OCI-M2 (cell line): ENCODE measurements around the gene CACNA2D1.

Experiments
- DNase-seq: peaks from one replicate; lab custom pipeline; 2025; ENCODE audit not compliant: unreplicated experiment; lab: John Stamatoyannopoulos, UW

The CACNA2D1 gene

DNA sequence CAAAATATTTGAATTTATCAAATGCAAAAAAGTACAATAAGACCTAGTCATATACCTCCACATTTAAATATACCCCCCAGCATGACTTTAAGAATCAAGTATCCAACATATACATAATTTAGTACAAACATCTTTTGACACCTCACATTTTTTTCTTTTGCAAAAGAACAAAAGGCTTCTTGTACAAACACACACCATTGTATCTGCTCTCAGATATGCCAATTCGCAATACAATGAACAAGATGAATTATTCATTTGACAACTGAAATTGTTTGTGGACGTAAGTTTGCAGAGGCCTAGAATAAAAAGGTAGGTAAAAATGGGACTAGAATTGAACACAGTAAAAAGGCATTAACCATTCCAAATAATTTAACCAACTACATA, 154.4 kb downstream of the CACNA2D1 start:
- DNase-seq, result no peak

DNA sequence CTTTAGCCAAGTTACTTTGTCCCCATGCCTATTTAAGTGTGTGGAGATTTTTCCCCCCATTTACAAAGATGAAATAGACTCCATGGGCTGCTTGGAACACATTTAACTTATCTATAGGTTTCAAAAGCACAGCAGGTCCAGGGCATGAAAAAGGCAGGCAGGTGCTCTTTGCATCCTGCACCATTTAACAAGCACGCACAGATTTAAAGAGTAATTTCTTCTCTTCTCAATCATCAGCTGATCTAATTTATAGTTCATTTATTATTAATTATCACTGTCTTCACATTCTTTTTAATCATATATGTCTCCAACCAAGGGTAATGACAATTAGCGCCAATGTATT, 156.8 kb downstream of the CACNA2D1 start:
- DNase-seq, result no peak

DNA sequence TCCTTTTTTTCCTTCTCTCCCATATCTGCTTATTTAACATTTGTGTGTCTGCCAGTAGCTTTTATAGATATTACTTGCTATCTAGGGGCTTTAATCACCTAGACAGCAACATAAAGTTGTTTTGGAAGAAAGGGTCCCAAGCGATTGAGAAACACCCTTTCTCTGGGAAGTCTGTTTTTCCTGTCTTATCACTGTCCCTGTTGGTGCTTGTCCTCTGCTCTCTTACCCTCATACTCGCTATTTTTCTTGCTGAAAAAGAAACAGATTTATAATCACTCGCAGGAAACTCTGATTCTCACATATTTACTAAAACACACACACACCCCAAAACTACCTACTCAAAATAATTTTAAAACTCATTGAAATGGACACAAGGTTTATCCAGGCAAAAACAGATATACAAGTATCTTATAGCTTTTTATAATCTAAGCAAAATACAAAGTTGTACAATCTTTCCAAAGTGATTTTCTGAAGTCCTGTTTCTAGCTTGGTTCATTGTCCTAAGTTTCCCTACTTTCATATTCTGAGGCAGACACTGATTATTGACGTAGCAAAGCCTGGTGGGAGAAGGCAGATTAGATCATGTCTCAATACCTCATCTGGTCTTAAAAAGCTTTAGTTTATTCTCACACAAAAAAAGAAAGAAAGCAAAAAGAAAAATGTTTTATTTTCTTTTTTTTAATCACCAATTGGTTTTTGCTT, 157.3 kb downstream of the CACNA2D1 start:
- no peak for DNase-seq

DNA sequence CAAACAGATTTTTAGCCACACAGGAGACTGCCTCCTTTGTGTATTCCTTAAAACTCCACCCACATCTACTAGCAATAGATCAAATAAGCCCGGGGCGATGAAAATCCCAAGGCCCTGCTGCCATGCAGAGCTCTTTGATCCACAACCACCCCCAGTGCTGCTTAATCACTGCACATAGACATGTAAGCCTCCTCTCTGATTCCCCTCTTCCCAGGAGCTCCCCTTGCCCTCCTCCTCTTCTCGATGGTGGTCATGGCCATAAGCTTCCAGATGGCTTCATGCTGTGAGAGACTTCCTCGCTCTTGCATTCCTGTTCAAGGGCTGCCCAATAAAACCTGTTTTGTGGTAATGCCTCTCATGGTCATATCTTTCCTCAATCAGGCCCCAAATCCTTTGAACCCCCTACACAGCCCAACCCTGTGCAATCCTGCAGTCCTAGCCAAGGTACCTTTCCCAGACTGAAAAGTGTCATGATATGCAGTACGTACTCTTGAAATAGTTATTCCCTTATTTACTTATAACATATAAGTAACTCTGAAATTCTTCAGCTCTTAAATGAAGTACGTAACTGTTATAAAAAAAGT, 158.5 kb downstream of the CACNA2D1 start:
- DNase-seq, result no peak

DNA sequence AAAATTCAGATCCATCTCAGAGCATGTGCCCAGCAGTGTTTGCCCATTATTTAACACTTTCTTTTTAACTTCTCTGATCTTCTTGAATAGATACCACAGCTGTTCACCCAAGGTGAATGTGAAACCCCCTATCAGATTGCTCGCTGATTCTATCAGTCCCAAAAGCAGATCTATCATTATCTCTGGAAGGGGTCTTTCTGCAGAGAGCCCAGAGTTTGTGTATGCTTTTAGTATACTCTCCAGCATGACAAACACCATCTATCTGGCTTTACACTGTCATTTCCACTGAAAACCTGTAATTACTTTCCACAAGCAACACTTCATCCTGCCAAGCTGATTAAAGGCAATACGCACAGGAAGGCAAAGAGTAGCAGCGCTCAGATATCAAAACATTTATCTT, 168.2 kb downstream of the CACNA2D1 start:
- DNase-seq, result no peak

DNA sequence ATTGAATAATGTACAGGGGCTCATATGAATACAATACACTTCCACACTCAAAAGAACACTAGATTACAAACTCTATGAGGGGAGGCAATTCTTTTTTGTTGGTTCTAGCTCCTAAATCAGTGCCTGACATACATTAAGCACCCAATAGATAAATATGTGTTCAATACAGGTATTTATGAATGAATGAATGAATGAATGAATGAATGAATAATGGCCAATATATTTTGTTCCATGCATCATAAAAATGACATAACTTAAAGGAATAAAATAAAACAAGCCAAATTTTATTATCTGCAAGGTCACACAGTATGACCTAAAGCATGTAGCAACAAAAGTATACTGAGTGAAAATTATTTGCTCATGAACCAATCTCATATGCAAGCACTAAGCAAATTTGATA, 168.9 kb downstream of the CACNA2D1 start:
- DNase-seq, result no peak

DNA sequence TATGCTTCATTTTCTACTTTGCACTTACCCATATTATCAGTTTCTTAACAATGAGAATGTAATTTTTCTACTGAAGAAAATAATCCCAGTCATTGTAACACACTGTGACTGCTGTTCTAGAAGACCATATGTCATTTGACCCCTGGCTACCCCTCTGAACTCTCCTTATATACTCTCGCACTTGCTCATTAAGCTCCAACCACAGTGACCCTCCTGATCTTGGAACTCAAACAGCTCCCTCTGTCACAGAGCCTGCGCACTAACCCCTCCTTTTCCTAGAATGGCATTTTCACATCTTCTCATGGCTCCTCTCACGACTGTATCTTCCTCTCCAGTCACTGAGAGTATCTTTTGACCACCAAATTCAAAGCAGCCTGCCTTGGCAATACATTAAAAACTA, 169.7 kb downstream of the CACNA2D1 start:
- DNase-seq, result no peak

DNA sequence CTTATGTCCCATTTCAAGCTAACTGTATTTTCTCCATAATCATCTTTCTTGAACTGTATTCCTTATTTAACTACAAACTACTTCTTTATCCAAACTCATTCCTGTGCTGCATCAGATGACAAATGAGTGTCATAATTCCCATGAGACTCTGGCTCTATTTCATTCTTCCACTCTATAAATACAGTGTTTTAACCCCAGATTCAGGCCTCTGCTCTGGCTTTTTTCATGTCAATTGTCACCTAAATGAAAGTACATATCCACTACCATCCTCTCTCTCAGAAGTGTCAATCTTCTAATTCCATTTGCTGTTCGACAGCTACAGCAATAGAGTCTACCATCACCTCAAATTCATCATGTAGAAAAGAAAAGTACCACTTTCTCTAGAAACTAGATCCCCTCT, 172.7 kb downstream of the CACNA2D1 start:
- DNase-seq, result no peak

DNA sequence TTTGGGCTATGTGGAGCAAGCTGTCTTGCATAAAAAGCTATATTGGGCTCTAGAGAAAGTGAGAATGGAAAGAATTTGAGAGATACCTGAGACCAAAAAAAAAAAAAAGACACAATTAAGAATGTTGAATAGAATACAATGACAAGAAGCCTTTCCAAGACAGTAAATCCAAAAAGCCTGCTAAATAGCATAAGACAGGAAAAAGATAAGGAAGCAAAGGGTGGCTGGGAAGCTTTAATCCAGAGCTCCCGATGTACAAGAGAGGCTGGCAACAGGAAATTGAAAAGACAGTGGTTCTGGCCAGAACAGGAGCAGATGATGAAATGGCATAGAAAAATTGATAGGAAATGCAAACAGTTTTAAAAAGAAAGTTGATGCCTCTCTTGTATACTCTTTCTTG, 174.9 kb downstream of the CACNA2D1 start:
- DNase-seq, result no peak

DNA sequence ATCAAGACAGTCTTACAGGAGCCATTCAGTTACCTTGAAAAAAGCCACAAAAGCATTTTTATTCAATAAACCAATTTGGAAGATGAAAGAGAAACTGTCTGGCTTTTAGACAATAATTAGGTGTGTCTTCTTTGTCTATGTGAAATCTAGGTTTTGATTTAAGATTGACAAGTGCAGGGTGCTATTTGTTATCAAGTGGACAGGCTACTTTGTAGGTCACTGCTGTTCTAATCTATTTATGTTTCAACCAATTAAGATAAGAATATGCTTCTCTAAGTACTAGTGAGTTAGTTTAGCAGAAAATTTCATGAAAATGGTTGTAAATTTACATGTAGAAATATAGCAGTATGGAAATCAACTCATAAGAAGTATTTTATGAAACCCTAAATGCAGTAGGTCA, 177.5 kb downstream of the CACNA2D1 start:
- DNase-seq, result no peak

DNA sequence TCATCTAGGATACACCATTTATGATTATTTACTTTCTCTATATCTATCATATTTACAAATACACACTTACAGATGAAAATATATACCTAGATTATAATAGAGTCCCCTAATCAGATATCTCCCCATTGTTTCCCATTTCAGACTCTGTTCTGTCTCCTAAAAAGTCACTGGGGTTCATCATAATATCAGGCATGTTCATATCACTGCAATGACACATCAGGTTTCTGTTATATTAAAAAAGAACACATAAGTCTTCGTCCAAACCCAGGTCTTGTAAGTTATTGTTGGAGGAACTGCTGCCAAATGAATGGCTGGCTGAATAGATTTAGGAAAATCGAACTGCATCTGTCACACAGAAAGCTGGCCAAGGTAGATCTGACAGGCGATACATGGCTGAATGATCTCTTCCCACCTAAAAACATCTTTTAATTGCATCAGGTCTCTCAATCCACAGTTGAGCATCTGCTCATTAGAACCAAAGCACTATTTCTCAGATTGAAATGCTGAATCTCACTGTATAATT, 178.7 kb downstream of the CACNA2D1 start:
- DNase-seq, result no peak

DNA sequence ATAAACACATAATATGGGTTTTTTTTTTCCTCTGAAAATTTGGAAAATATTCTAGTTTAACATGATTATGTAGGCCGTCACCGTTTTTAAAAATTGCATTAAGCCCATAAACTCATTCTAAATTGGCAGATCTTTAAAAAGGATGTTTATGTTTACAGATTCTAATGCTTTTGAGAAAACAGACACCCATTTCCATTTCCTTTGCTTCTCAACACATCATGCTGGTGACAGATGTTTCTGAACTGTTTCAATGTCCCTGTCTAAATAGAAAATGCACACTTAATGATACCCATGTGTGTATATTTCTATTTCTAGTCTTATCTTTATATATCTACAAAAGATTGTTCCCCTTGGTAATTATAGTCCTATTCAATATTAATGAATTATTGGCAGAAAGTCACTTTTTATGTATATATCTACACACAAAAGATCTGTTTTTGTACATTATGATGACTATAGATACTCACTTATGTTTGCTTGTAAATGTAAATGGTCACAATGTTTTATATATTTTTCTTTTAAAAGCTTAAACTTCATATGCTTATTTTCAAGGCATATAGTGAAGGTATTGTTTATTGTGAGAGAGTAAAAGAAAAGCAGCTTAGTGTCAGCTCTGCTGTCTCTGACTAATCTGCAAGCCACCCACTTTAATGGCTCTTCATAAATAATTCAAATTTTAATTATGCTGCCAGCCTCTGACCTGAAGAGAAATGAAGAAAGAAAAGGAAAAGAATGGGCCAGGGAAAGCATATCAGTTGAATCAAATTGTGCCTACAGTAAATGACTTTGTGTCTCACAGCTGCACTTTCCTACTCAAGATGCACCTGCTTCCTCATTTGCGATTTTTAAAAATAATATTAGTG, 179.4 kb downstream of the CACNA2D1 start:
- DNase-seq, result no peak

DNA sequence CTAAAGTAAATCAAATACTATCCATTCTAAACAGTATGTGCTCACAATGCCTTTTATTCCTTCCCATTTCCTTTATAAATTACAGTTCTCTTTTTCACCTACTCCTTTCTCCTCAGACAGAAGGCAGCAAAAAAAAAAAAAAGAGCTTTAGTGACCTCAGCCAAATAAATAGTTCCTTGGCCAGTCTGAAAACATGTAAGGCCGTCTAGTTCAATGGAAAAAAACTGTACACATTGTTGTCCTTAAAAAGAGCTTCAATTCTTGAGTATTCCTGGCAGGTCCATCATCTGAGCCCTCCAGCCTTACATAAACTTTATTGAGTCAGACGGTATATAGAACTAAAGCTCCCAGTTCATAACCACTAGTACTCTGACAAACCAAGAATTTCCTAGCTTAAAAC, 185.4 kb downstream of the CACNA2D1 start:
- no peak for DNase-seq

DNA sequence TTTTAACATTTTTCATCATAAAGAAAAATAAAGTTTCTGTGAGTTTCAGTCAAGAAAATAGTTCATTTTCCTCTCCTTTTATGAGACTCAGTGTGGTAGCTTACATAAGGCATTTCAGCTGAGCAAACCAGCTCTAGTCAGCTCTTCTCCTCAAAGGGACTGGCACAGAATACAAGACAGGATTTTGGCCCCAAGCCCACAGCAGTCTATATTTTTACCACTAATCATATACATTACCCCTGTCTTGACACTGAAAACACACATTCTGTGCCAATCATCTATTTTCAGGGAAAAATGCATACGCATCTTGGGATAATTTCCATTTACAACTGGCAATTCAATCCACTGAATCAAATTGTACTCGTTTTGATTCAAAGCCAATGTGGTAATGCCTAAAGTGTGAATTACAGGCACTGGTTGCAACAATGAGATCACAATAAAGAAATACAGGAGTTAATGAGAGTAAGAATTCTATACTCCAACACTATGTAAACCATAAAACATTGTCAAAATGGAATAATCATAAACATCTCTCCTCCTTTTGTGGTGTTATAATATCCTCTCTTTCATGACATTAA, 186.4 kb downstream of the CACNA2D1 start:
- no peak for DNase-seq

DNA sequence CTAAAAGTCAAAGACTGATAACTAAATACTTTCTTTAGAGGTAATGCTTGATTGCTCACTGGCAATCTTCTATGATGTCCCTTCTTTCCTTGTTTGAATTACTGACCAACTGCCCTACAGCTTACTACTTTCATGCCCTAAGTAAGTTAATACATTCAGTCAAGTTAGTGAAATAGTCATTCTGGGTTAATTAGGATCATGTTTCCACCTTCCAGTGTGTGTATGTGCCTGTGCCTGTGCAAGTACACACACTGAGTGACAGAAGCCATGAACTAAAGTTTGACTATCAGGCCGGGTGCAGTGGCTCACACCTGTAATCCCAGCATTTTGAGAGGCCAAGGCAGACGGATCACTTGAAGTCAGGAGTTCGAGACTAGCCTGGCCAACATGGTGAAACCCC, 187.9 kb downstream of the CACNA2D1 start:
- DNase-seq, result no peak

DNA sequence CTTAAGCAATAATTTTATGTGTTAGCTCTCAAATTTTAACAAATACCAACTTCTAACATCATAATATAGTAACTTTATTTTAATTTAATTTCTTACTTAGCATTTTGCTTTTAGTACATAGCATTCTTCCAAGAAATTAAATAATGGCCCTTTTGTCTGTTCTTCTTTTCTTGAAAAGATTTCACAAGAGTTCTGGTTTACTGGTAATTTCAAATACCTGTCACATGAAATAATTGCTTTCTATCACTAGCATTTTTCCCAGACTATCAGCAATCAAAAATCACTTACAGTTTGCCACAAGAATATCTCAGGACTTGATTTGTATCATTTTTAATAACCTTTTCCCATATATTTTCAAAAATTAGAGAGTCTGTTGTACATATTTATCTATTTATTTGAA, 193.0 kb downstream of the CACNA2D1 start:
- no peak for DNase-seq

DNA sequence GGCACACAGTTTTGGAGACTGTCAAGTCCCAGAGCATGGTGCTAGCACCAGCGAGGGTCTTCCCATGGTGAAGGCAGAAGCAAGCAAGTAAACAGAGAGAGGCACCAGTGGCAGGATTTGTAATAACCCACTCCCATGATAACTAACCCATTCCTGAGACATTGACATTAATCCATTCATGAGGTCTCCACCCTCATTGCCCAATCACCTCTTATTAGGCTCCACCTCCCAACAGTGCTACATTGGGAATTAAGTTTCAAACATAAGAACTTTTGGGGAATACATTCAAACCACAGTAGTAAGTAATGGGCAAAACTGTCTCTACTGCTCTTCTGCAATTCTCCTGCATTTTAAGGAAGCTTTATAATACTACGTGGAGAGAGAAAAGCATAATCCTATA, 193.6 kb downstream of the CACNA2D1 start:
- DNase-seq, result no peak

DNA sequence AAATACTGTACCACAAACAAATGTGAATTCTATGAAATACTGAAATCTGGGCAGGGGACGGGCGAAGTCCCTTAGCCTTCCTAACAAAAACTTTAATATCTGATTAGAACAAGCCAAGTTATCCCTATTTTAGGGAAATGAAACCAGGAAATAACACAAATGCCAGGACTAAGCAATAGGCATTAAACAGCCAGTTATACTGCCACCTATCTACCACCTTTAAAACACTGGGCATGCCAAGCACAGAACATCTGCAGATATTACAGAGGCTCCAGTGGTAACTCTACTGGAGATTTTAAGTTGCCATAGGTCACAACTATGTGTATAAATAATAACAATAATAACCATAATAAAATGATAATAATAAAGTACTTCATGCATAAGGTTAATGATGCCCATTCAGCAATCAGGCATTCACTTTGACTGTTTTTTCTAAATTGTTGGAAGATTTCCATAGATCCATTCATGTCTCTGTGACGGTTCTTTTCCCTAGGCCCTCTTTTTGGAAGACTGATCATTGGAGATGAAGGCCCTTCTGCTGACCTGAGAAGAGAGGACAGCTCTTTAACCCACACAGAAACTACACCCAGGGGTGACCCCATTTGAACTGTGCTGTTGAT, 195.7 kb downstream of the CACNA2D1 start:
- no peak for DNase-seq

DNA sequence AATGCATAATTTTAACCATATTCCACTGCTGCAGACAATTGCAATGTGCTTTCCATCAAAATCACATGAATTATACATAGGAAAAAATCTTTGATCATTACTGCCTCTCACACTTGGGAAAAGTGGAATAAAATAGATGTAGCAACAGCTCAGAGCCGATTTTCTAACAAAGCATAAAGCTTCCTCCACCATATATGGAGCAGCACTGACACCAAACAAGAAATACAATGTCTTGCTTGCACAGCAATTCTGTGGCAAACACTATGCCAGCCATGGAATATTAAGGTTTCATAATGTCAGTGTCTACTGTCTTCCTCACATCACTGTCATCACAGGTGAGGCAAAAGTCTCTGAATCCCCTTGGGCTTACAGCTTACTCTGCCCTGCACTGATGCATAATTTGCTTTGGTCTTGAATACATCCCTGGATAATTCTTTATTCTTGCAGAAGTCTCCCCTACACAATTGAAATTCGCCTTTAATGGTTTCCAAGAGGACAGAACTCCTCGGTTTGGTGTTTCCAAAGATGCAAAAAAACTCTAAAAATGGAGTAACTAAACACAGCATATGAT, 198.5 kb downstream of the CACNA2D1 start:
- DNase-seq, result no peak

DNA sequence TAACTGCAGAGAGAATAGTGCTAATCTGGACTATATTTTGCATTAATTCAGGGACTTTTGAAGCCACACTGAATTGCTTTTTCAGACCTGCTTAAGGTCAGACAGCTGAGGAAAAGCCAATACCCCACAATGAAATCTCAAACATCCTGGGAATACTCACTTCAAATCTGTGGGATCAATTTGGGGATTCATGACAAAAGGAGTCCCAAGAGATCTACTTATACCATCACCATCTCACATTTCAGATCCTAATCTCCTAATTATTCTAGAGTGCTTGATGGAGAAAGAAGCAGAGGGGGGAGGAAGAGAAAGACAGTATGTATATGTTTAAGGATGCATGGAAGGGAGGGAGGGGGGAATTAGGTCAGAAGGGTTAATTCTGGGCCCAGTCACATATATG, 202.2 kb downstream of the CACNA2D1 start:
- no peak for DNase-seq

DNA sequence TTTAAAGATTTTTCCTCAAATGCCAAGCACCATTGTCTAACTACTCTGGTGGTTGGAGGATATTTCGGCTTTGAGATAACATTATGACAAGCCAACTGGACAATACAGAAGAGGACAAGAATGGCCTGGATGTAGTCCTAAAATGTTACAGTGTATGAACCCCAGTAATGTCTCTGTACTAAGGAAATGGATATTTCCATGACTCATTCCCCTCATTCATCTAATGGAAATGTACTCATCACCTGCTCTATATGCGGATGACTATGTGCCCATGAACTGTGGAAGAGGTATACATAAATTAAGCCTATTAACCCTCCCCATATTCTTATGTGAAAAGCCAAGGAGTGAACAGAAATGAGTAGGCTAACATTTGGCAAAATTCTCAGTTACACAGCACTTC, 207.9 kb downstream of the CACNA2D1 start:
- DNase-seq, result no peak
